Kidney (tissue), 14 donors: ENCODE results near the gene MYLK4. TPM values are rescaled to one million over a fixed set of nuclear protein-coding genes. Genes with fewer than 3 reads are reported as not detected.

Experiments used
- DNase-seq, 5 donors: peaks; one replicate each; pipeline ENCODE4 v3.0.0-alpha.2; 2013 to 2020
- FAIRE-seq: peaks from 2 replicates; lab custom pipeline; 2012; peaks lifted over from hg19 to GRCh38; lab: Jason Lieb, UNC
- H3K27ac ChIP-seq, 2 donors: one replicate each; pipeline ENCODE4 v1.7.0; 2013; ENCODE audit warnings: low read depth in 2 of 2, low read length in 2 of 2, inconsistent platforms in 1 of 2
- H3K27me3 ChIP-seq: one replicate; pipeline ENCODE4 v1.7.1; 2013; ENCODE audit warnings: low read length, inconsistent platforms; ENCODE audit not compliant: control insufficient read depth, insufficient read depth
- H3K36me3 ChIP-seq, 3 donors: one replicate each; pipeline versions ENCODE4 v1.7.0 to v1.7.1; 2013; ENCODE audit warnings: low read length in 3 of 3, control low read depth in 1 of 3, inconsistent platforms in 1 of 3; ENCODE audit not compliant: insufficient read depth in 3 of 3, control insufficient read depth in 2 of 3
- H3K4me1 ChIP-seq, 3 donors: one replicate each; pipeline versions ENCODE4 v1.7.0 to v1.7.1; 2013; ENCODE audit warnings: low read length in 3 of 3, inconsistent platforms in 1 of 3, low read depth in 1 of 3; ENCODE audit not compliant: control insufficient read depth in 2 of 3, insufficient read depth in 2 of 3
- H3K4me3 ChIP-seq, 3 donors: one replicate each; pipeline versions ENCODE4 v1.7.0 to v1.8.1; 2013; ENCODE audit warnings: low read length in 3 of 3, control low read depth in 1 of 3, inconsistent platforms in 1 of 3
- H3K9ac ChIP-seq, 3 donors: one replicate each; pipeline versions ENCODE4 v1.7.0 to v1.7.1; 2013; ENCODE audit warnings: low read length in 3 of 3, control low read depth in 1 of 3, inconsistent platforms in 1 of 3
- H3K9me3 ChIP-seq, 3 donors: one replicate each; pipeline versions ENCODE4 v1.7.0 to v1.7.1; 2013; ENCODE audit warnings: low read length in 3 of 3, control low read depth in 1 of 3, inconsistent platforms in 1 of 3; ENCODE audit not compliant: control insufficient read depth in 2 of 3, insufficient read depth in 1 of 3
- CTCF ChIP-seq: IDR thresholded peaks from 3 replicates; pipeline ENCODE4 v1.5.1; 2012; ENCODE audit warnings: mild to moderate bottlenecking, moderate library complexity, borderline replicate concordance; ENCODE audit not compliant: insufficient read depth; ENCODE audit errors: extremely low read depth
- intact Hi-C: fragments of 100-400 bp; cut with DNase I; formaldehyde crosslinking; loops from one replicate; pipeline ENCODE4 v1.11.1; 2022
- polyA plus RNA-seq: library from polyadenylated mRNA; stranded (reverse); fragments of 350-450 nt; fragmentation: Illumina TruSeq; extraction: RNeasy Lipid Tissue Mini Kit (QIAGEN cat#74804); gene quantifications from one replicate; pipeline ENCODE4 v1.2.3, GENCODE V29; 2014; ENCODE audit warnings: low read depth, low replicate concordance; ENCODE audit not compliant: insufficient read depth
- total RNA-seq: library from RNA; stranded (reverse); fragmentation: NEBNext Ultra II Directional; extraction: Animal tissue kit (Norgen Biotek cat#: 25700); gene quantifications from one replicate; pipeline ENCODE4 v1.2.1, GENCODE V29; 2021
- donor health status: control.
- donor health status: control.
- donor health status: control.
- donor health status: control.
- donor health status: control.
- donor health status: DM: yes; HTN: yes; CAD: no.
- donor health status: Normal renal cell carcinoma (clear cell type).

Gene MYLK4
- total and polyA plus RNA-seq, 2 donors from 2014 or later = 1.1 to 1.3 TPM

- Histone ChIP-seq H3K4me3 (no peak overlapping the region), H3K27me3 (no peaks in the 10 kb centered on the region), H3K4me1 (peaks cover 0 to 23% (median 13%) of the 10 kb centered on the region in 3 donors), H3K27ac (no peak overlapping the region), H3K9me3 (no peaks in the 10 kb centered on the region), H3K36me3 (peaks cover 3 to 16% (median 11%) of the 10 kb centered on the region in 3 donors), H3K9ac (no peak overlapping the region)
- DNase-seq = no peak
- intact Hi-C loops = no loop called here
- TF ChIP-seq CTCF = no peak
- no peak for FAIRE-seq
Observed at GRCh38 chr6:2772840-2773239, 22.1 kb upstream of the MYLK4 start.

- peaks cover 3 to 16% (median 11%) of the 10 kb centered on the region in 3 donors for H3K36me3 ChIP-seq
- DNase-seq = no peak
- no peak overlapping the region for H3K9ac ChIP-seq
- FAIRE-seq = no peak
- no peak overlapping the region for H3K4me3 ChIP-seq
- H3K27me3 ChIP-seq = no peaks in the 10 kb centered on the region
- H3K9me3 ChIP-seq = no peaks in the 10 kb centered on the region
- intact Hi-C loops = no loop called here
- no peak for TF ChIP-seq CTCF
- peaks cover 3 to 22% (median 20%) of the 10 kb centered on the region in 3 donors for H3K4me1 ChIP-seq
- no peak overlapping the region for H3K27ac ChIP-seq
Observed at GRCh38 chr6:2771079-2771478, 20.4 kb upstream of the MYLK4 start.

GRCh38 chr6:2770171-2770570, 19.4 kb upstream of the MYLK4 start:
- H3K4me3 ChIP-seq = peak overlapping the region in 1 of 3 donors; percentile 26
- DNase-seq (no peak), FAIRE-seq (no peak)
- no peaks in the 10 kb centered on the region for H3K27me3 ChIP-seq
- H3K4me1 ChIP-seq = peaks cover 3 to 22% (median 19%) of the 10 kb centered on the region in 3 donors
- H3K36me3 ChIP-seq = peaks cover 3 to 16% (median 11%) of the 10 kb centered on the region in 3 donors
- no peaks in the 10 kb centered on the region for H3K9me3 ChIP-seq
- TF ChIP-seq CTCF = no peak
- no peak overlapping the region for H3K27ac ChIP-seq
- H3K9ac ChIP-seq = no peak overlapping the region
- intact Hi-C loops = no loop called here

GRCh38 chr6:2768696-2769095, 18.0 kb upstream of the MYLK4 start:
- H3K9ac ChIP-seq = peak overlapping the region in 1 of 3 donors; percentile 12
- peaks cover 3 to 7% (median 4%) of the 10 kb centered on the region in 3 donors for H3K36me3 ChIP-seq
- peaks cover 3 to 22% (median 19%) of the 10 kb centered on the region in 3 donors for H3K4me1 ChIP-seq
- peak overlapping the region in 1 of 3 donors; percentile 52 for H3K4me3 ChIP-seq
- no peak for TF ChIP-seq CTCF
- FAIRE-seq = no peak
- H3K9me3 ChIP-seq = no peaks in the 10 kb centered on the region
- DNase-seq = no peak
- no peaks in the 10 kb centered on the region for H3K27me3 ChIP-seq
- H3K27ac ChIP-seq = no peak overlapping the region
- intact Hi-C loops = no loop called here
